Omental fat pad (tissue), 4 donors: ENCODE results near the gene ANKRD28. TPM values are rescaled to one million over a fixed set of nuclear protein-coding genes. Genes with fewer than 3 reads are reported as not detected.

Source experiments
- ATAC-seq: fragments of 150-250 bp; one replicate; pipeline ENCODE4 v1.9.1; 2016; ENCODE audit warnings: mild to moderate bottlenecking, moderate library complexity; ENCODE audit not compliant: low FRiP score
- DNase-seq: peaks from one replicate; pipeline ENCODE4 v3.0.0-alpha.2; 2019; ENCODE audit warnings: low spot score
- total RNA-seq, 4 donors: library from RNA; depleted of rRNA; stranded (reverse); fragments of >200 nt; gene quantifications; one replicate each; pipeline ENCODE4 v1.1.0, GENCODE V29; 2016
- TF ChIP-seq, protein P1 (sequence below), 3 donors: fragments of 450-650 bp; IDR thresholded peaks; one replicate each; pipeline ENCODE4 v1.5.1; 2016 to 2017; ENCODE audit warnings: antibody characterized with exemption in 3 of 3, mild to moderate bottlenecking in 3 of 3, moderate library complexity in 2 of 3

Gene ANKRD28
- total RNA-seq, 4 donors from 2014 or later: 47.6 to 197 (median 59.5) TPM

GRCh38 chr3:15673536-15673935 lies 124.2 kb downstream of the ANKRD28 start:
- TF ChIP-seq, protein P1, sequence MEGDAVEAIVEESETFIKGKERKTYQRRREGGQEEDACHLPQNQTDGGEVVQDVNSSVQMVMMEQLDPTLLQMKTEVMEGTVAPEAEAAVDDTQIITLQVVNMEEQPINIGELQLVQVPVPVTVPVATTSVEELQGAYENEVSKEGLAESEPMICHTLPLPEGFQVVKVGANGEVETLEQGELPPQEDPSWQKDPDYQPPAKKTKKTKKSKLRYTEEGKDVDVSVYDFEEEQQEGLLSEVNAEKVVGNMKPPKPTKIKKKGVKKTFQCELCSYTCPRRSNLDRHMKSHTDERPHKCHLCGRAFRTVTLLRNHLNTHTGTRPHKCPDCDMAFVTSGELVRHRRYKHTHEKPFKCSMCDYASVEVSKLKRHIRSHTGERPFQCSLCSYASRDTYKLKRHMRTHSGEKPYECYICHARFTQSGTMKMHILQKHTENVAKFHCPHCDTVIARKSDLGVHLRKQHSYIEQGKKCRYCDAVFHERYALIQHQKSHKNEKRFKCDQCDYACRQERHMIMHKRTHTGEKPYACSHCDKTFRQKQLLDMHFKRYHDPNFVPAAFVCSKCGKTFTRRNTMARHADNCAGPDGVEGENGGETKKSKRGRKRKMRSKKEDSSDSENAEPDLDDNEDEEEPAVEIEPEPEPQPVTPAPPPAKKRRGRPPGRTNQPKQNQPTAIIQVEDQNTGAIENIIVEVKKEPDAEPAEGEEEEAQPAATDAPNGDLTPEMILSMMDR (IDR thresholded peaks at IDR 0.05): no peak
- ATAC-seq (no peak), DNase-seq (no peak)

- ATAC-seq: no peak
- DNase-seq: no peak
- TF ChIP-seq, protein P1 (IDR thresholded peaks at IDR 0.05): no peak
These were observed 130.3 kb downstream of the ANKRD28 start for GRCh38 chr3:15667484-15667883.

- TF ChIP-seq, protein P1 (IDR thresholded peaks at IDR 0.05): no peak
- DNase-seq (no peak), ATAC-seq (no peak)
These were observed 131.5 kb downstream of the ANKRD28 start for GRCh38 chr3:15666277-15666676.

DNA sequence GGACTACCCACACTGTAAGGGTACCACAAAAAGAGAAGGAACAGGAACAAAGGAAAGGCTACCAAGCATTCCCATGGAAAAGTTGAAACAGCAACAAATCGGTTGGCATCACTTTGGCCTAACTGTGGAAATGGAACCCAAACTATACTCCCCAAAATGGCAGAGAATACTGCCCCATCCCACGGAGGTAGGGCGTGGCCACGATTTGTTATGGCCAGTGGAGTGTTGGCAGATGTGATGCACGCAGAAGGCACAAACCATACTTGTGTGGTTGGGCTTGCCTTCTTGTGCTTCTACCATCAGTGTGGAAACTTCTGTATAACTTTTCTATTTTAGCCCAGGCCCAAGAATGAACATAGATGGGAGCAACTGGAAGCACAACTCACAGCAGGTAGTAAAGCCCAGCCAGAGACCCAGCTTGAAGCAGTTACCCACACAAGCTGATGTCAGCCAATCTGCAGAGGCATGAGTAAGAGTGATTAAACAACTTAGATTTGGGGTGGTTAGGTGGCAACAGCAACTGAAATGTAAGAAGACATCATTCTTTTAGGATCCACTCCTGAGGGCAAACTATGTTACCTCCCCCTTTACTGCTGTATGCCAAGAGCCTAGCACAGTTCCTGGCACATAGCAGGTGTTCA lies 132.1 kb downstream of the ANKRD28 start:
- ATAC-seq (no peak), DNase-seq (no peak)
- TF ChIP-seq, protein P1 (IDR thresholded peaks at IDR 0.05): no peak

GRCh38 chr3:15664144-15664543 lies 133.6 kb downstream of the ANKRD28 start:
- no peak for DNase-seq
- TF ChIP-seq, protein P1 (IDR thresholded peaks at IDR 0.05): no peak
- ATAC-seq: no peak

GRCh38 chr3:15660055-15660935 lies 137.5 kb downstream of the ANKRD28 start:
- ATAC-seq (no peak), DNase-seq (no peak)
- TF ChIP-seq, protein P1 (IDR thresholded peaks at IDR 0.05): no peak
